GM19438 (cell line): ENCODE results near the gene ELP1.

ENCODE experiments used
- ATAC-seq: cut with Tn5 transposase; IDR thresholded peaks from one replicate; pipeline ENCODE4 v1.9.1; 2021; ENCODE audit warnings: low read depth; ENCODE audit not compliant: unreplicated experiment

The ELP1 gene

DNA sequence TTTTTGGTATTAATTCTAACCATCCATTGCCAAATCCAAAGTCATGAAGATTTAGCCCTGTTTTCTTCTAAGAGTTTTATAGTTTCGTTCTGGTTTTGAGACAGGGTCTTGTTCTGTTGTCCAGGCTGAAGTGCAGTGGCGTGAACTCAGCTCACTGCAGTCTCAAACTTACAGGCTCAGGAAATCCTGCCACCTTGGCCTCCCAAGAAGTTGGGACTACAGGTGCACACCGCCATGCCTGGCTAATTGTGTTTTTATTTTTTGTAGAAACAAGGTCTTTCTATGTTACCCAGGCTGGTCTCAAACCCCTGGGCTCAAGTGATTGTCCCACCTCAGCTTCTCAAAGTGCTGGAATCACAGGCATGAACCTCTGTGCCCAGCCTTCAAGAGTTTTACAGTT, 50.8 kb downstream of the ELP1 start:
- ATAC-seq = no peak

GRCh38 chr9:108882052-108882888, 51.7 kb downstream of the ELP1 start:
- no peak for ATAC-seq

GRCh38 chr9:108880738-108881316, 53.1 kb downstream of the ELP1 start:
- ATAC-seq = no peak

- no peak for ATAC-seq
These were observed 56.4 kb downstream of the ELP1 start for GRCh38 chr9:108877524-108877923.

DNA sequence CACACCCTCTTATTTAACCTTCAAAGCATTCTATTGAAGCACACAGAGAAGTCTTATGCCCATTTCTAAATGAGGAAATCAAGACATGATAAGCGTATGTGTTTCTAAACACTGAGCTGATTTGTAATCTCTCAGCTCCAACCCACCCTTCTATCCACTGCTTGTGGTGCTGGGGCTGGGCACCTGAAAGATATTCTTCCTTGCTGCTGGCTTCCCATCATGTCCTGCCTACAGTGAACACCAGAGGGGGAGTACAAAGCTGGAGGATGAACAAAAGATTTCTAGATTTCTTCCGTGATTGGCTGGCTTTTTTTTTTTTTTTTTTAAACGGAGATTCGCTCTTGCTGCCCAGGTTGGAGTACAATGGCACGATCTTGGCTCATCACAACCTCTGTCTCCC, 57.5 kb downstream of the ELP1 start:
- ATAC-seq = no peak

DNA sequence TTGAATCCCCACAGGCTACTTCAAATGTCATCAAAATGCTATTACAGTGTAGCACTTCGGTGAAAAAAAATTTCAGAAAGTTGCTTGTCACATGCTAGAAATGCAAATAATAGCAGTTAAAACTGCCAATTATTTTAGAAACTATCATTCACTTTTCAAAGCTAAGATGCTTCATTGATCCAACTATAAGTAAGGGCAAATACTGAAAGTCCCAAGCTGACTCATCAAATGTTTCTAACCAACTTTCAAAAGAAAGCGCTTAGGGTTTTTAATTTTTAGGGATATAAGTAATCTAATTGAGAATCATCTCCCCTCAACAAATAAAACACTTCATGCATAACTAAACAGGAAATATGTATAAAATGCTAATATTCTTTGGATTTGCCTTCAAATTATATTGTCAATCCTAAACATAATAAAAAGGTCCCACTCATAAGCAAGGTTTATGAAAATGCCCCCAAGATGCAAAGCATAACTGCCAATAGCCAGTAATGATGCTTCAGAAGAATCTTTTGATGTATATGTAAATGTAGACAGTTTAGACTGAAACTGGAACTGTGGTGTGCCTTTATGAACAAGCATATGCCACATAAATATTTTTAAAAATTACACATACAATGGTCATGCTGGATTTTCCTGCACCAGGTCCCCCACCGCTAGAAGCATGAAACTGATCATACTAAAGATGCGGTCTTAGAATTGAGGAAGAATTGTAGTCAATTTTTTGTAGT, 59.7 kb downstream of the ELP1 start:
- no peak for ATAC-seq

DNA sequence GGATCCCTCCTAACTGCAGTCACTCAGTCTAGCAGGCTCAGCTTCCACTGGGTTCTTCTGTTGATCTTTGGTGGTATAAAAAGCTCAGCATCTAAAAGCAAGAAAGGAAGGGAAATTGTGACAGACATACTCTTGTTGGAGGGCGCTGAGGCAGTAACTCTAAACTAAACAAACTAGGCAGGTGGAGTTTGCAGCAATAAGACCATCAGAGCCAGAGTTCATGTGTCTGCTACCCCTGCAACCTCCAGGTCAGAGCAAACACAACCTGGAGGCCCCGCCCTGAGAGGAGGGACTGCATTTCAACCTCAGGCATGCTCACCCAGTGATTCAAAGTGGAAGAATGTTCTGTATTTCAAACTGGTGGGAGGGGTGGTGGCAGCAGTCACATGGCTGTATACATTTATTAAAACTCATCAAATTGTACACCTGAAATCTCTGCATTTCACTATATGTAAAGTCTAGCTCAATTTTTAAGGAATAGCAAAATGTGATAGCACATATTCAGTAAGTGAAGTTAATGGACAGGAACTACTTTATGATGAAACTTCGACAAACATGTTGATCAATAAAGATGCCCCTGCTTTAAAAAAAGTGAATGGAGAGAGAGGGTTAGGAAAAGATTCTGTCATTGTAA, 64.7 kb downstream of the ELP1 start:
- no peak for ATAC-seq

DNA sequence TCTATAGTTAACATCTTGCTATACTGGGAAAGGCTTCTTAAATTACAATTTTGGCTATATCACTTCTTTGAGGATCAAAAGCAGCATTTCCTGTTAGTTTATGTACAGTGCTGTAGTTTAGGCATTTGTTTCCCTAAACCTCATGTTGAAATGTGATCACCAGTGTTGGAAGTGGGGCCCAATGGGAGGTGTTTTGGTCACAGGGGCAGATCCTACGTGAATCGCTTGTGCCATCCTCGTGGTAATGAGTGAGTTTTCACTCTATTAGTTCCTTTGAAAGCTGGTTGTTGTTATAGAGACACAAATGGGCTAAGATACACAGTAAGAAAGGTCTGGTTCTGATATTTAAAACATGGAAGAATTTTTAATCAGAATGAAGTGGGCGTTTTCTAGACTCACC, 66.1 kb downstream of the ELP1 start:
- ATAC-seq = no peak

DNA sequence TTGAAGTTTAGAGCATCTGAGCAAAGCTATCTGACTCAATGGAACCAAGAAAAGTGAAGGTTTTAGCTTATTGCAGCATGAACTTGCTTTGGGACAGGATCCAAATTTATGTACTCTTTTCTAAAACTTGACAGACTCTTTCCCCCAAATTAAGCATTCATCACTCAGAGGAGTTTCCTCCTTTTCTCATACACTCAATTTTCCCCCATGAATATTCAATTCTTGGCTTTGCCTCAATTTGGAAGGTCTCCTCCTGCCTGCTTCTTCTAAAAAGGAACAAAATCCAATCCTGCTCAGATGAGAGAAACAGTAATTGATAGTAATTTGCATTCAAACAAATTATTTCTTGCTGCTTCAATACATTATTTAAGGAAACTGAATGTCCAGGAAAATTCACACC, 66.8 kb downstream of the ELP1 start:
- no peak for ATAC-seq

- no peak for ATAC-seq
These were observed 67.9 kb downstream of the ELP1 start for GRCh38 chr9:108866001-108866420.

GRCh38 chr9:108865037-108865436, 68.9 kb downstream of the ELP1 start:
- ATAC-seq = no peak

GRCh38 chr9:108864446-108864845, 69.5 kb downstream of the ELP1 start:
- no peak for ATAC-seq

- ATAC-seq = no peak
These were observed 70.0 kb downstream of the ELP1 start for GRCh38 chr9:108863891-108864290.

DNA sequence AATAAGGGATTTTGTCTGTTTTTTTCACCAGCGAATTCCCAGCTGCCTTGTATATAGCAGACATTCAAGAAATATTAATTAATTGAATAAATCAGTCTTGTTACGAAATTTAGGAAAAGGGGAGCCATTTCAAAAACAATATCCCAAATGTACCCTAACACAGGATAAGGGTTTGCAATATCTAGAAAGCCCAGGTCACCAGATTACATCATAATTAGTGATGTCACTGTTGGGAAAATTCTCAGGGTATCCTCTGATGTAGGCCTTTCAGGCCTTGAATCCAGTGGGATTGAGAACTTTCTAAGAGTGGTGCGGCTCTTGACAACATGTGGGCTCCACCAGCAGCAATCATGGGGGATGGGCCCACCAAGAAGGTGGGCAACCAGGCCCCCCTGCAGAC, 71.9 kb downstream of the ELP1 start, which contains the start of gene ACTL7A:
TSS of gene ACTL7A (plus strand) at position 270 of the 400 bp plus-strand sequence. CDS start at position 327, 57 bp downstream.
- ATAC-seq = no peak

GRCh38 chr9:108861464-108861863, 72.5 kb downstream of the ELP1 start:
- no peak for ATAC-seq

GRCh38 chr9:108860764-108861163, 73.2 kb downstream of the ELP1 start:
- no peak for ATAC-seq

GRCh38 chr9:108860354-108860753, 73.6 kb downstream of the ELP1 start:
- ATAC-seq = no peak

DNA sequence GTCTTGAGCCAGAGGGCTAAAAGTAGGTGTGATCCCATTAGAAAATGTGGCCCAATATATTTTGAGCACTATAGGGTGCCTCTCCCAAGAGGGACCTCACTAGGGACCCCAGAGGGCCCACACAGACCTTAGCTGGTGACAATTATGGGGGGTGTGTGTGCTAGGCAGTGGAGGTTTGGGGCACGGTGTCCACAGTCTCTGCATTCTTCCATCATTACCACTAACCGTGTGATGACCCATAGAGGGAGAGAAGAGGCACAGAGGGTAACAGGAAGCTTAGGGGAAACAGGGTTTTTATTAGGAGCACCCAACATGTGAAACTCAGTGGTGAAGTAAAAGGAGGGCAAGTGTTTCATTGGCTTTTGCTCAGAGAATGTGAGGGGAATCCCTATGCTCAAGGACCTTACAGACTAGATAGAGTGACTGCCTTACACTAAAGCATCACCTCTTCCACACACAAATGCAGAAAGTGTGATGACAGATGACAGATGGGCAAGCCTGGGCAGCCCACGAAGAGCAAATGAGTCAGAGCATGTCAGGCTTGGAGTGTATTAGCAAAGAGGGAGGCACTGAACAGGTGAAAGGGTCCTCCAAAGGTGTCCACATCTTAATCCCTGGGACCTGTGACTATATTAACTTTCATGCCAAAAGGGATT, 74.3 kb downstream of the ELP1 start:
- no peak for ATAC-seq

DNA sequence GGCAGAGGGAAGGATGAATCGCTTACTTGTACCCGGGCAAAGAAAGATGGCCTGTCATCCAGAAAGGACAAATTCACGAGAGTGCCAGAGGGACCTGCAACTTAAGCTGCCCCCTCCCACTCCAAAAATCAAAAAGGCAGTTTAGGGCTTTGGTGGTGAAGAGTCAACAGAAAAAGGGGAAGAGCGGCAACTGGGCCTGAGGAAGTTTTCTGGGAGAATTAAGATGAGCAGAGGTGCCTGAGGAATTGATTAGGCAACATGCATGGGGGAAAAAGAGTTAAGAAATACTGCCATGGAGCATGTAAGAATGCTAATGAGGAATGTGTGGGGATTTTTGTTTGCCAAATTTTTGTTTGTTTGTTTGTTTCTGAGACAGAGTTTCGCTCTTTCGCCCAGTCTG, 76.4 kb downstream of the ELP1 start:
- no peak for ATAC-seq

DNA sequence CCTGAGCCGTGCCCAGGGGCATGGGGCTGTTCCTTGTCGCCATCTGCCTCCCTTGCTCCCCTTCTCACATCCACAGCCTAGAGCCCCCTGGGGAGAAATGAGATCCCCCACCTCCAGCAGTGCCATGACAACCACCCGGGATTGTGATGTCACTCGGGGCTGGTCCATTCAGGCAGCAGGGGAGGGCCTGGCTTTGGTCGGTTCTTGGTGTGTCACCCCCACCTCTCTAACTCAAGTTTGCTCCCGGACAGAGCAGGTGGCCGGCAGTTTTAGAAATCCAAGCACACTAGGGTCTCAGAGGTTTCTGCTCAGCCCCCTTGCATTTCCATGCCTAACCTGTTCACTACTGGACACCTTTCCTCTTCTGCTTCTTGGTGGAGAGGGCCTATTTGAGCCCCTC, 78.0 kb downstream of the ELP1 start, which contains the start of gene ACTL7B:
TSS of gene ACTL7B (minus strand) at position 99 of the 400 bp plus-strand sequence. CDS start at position 43, 56 bp downstream.
- ATAC-seq = no peak
